ENCODE results near the gene TC2N.

GRCh38 chr14:91829511-91829910 is 37.8 kb downstream of the TC2N start:
- TF ChIP-seq CTCF (IDR thresholded peaks at IDR 0.05) = no peak
- no peak for TF ChIP-seq POLR2AphosphoS5 (IDR thresholded peaks at IDR 0.05)
